Activated CD4-positive, alpha-beta T cell treated with anti-CD3 and anti-CD28 coated beads, Interleukin-2, amount 10 ng/mL, durations not matched to agents 24 days and 14 days (primary cell): ENCODE results near the gene GPRC5B. TPM values are rescaled to one million over a fixed set of nuclear protein-coding genes. Genes with fewer than 3 reads are reported as not detected.

Experiments
- DNase-seq: peaks from one replicate; pipeline ENCODE4 v3.0.0; 2022
- H3K27ac Mint-ChIP-seq: one replicate; pipeline ENCODE4 v1.8.0; 2022; ENCODE audit warnings: mild to moderate bottlenecking, mixed read lengths
- H3K27me3 Mint-ChIP-seq: one replicate; pipeline ENCODE4 v1.8.0; 2022; ENCODE audit warnings: mixed read lengths
- H3K36me3 Mint-ChIP-seq: one replicate; pipeline ENCODE4 v1.8.0; 2022; ENCODE audit warnings: low read depth, mild to moderate bottlenecking, mixed read lengths
- H3K4me1 Mint-ChIP-seq: one replicate; pipeline ENCODE4 v1.8.0; 2021; ENCODE audit warnings: mixed read lengths
- H3K4me3 Mint-ChIP-seq: one replicate; pipeline ENCODE4 v1.8.0; 2022; ENCODE audit warnings: mild to moderate bottlenecking, moderate library complexity, mixed read lengths
- H3K9me3 Mint-ChIP-seq: one replicate; pipeline ENCODE4 v1.8.0; 2021; ENCODE audit warnings: mixed read lengths
- intact Hi-C: fragments of 100-400 bp; cut with micrococcal nuclease; formaldehyde crosslinking; loops from one replicate; pipeline ENCODE4 v1.15.1; 2023
- total RNA-seq: library from RNA; stranded (reverse); gene quantifications from 2 replicates; pipeline ENCODE4 v1.2.3, GENCODE V29; 2022

Gene GPRC5B
- total RNA-seq, 1 donor from 2014 or later, result 0.28 TPM

GRCh38 chr16:19911204-19911603 lies 26.6 kb upstream of the GPRC5B start:
- H3K4me3 Mint-ChIP-seq, result no peak overlapping the region
- no peak for DNase-seq
- intact Hi-C loops, result no loop called here
- no peaks in the 10 kb centered on the region for H3K36me3 Mint-ChIP-seq
- H3K4me1 Mint-ChIP-seq, result peaks cover 8% of the 10 kb centered on the region
- no peak overlapping the region for H3K27ac Mint-ChIP-seq
- H3K27me3 Mint-ChIP-seq, result peaks cover 6% of the 10 kb centered on the region
- H3K9me3 Mint-ChIP-seq, result no peaks in the 10 kb centered on the region

- no peak overlapping the region for H3K4me3 Mint-ChIP-seq
- H3K4me1 Mint-ChIP-seq, result peaks cover 8% of the 10 kb centered on the region
- H3K27me3 Mint-ChIP-seq, result peaks cover 7% of the 10 kb centered on the region
- no peak overlapping the region for H3K27ac Mint-ChIP-seq
- no peak for DNase-seq
- no peaks in the 10 kb centered on the region for H3K9me3 Mint-ChIP-seq
- H3K36me3 Mint-ChIP-seq, result no peaks in the 10 kb centered on the region
- intact Hi-C loops, result loop anchor here (5.0 kb wide), 1 partner anchor 797 kb away; no protein-coding TSS in a partner anchor
Measured at GRCh38 chr16:19909750-19910322, 25.2 kb upstream of the GPRC5B start.

- DNase-seq, result no peak
- intact Hi-C loops, result loop anchor here (5.0 kb wide), 1 partner anchor 798 kb away; no protein-coding TSS in a partner anchor
- H3K4me3 Mint-ChIP-seq, result no peak overlapping the region
- peaks cover 8% of the 10 kb centered on the region for H3K4me1 Mint-ChIP-seq
- H3K9me3 Mint-ChIP-seq, result no peaks in the 10 kb centered on the region
- peaks cover 8% of the 10 kb centered on the region for H3K27me3 Mint-ChIP-seq
- H3K36me3 Mint-ChIP-seq, result no peaks in the 10 kb centered on the region
- H3K27ac Mint-ChIP-seq, result no peak overlapping the region
Measured at GRCh38 chr16:19908921-19909320, 24.3 kb upstream of the GPRC5B start.

GRCh38 chr16:19907161-19907992 lies 22.7 kb upstream of the GPRC5B start:
- intact Hi-C loops, result loop anchor here (1.0 to 5.0 kb wide), 3 partner anchors 393 to 800 kb away; no protein-coding TSS in a partner anchor
- peaks cover 8% of the 10 kb centered on the region for H3K27me3 Mint-ChIP-seq
- peak; percentile 92 for DNase-seq
- H3K27ac Mint-ChIP-seq, result no peak overlapping the region
- H3K4me3 Mint-ChIP-seq, result peak overlapping the region; percentile 24
- H3K36me3 Mint-ChIP-seq, result no peaks in the 10 kb centered on the region
- H3K4me1 Mint-ChIP-seq, result peaks cover 8% of the 10 kb centered on the region
- H3K9me3 Mint-ChIP-seq, result no peaks in the 10 kb centered on the region

- peaks cover 5% of the 10 kb centered on the region for H3K27me3 Mint-ChIP-seq
- H3K36me3 Mint-ChIP-seq, result no peaks in the 10 kb centered on the region
- no peak overlapping the region for H3K27ac Mint-ChIP-seq
- no peaks in the 10 kb centered on the region for H3K4me1 Mint-ChIP-seq
- H3K9me3 Mint-ChIP-seq, result no peaks in the 10 kb centered on the region
- no peak overlapping the region for H3K4me3 Mint-ChIP-seq
- intact Hi-C loops, result no loop called here
- DNase-seq, result no peak
Measured at GRCh38 chr16:19901164-19901563, 16.5 kb upstream of the GPRC5B start.

- intact Hi-C loops, result loop anchor here (2.0 kb wide), 1 partner anchor 483 kb away; no protein-coding TSS in a partner anchor
- no peak for DNase-seq
- no peak overlapping the region for H3K4me3 Mint-ChIP-seq
- H3K27me3 Mint-ChIP-seq, result peaks cover 3% of the 10 kb centered on the region
- H3K36me3 Mint-ChIP-seq, result no peaks in the 10 kb centered on the region
- H3K27ac Mint-ChIP-seq, result no peak overlapping the region
- no peaks in the 10 kb centered on the region for H3K9me3 Mint-ChIP-seq
- H3K4me1 Mint-ChIP-seq, result no peaks in the 10 kb centered on the region
Measured at GRCh38 chr16:19899605-19899955, 14.9 kb upstream of the GPRC5B start.

GRCh38 chr16:19898924-19899604 lies 14.4 kb upstream of the GPRC5B start:
- no peaks in the 10 kb centered on the region for H3K9me3 Mint-ChIP-seq
- no peak overlapping the region for H3K27ac Mint-ChIP-seq
- peak; percentile 83 for DNase-seq
- no peaks in the 10 kb centered on the region for H3K4me1 Mint-ChIP-seq
- peaks cover 4% of the 10 kb centered on the region for H3K27me3 Mint-ChIP-seq
- no peak overlapping the region for H3K4me3 Mint-ChIP-seq
- H3K36me3 Mint-ChIP-seq, result no peaks in the 10 kb centered on the region
- intact Hi-C loops, result loop anchor here (2.0 kb wide), 1 partner anchor 484 kb away; no protein-coding TSS in a partner anchor

- Mint-ChIP-seq H3K9me3 (no peaks in the 10 kb centered on the region), H3K27me3 (peaks cover 5% of the 10 kb centered on the region), H3K36me3 (no peaks in the 10 kb centered on the region), H3K4me3 (no peak overlapping the region), H3K27ac (no peak overlapping the region), H3K4me1 (no peaks in the 10 kb centered on the region)
- no peak for DNase-seq
- intact Hi-C loops, result loop anchor here (2.0 kb wide), 1 partner anchor 485 kb away; no protein-coding TSS in a partner anchor
Measured at GRCh38 chr16:19898166-19898565, 13.5 kb upstream of the GPRC5B start.

- peaks cover 5% of the 10 kb centered on the region for H3K27me3 Mint-ChIP-seq
- no peak for DNase-seq
- no peaks in the 10 kb centered on the region for H3K36me3 Mint-ChIP-seq
- no peak overlapping the region for H3K27ac Mint-ChIP-seq
- H3K4me1 Mint-ChIP-seq, result no peaks in the 10 kb centered on the region
- H3K9me3 Mint-ChIP-seq, result no peaks in the 10 kb centered on the region
- intact Hi-C loops, result no loop called here
- no peak overlapping the region for H3K4me3 Mint-ChIP-seq
Measured at GRCh38 chr16:19896951-19897350, 12.3 kb upstream of the GPRC5B start.

- Mint-ChIP-seq H3K4me1 (no peaks in the 10 kb centered on the region), H3K27me3 (peaks cover 5% of the 10 kb centered on the region), H3K4me3 (no peak overlapping the region), H3K9me3 (no peaks in the 10 kb centered on the region), H3K36me3 (no peaks in the 10 kb centered on the region), H3K27ac (no peak overlapping the region)
- intact Hi-C loops, result no loop called here
- DNase-seq, result no peak
Measured at GRCh38 chr16:19894586-19894985, 9.9 kb upstream of the GPRC5B start.

GRCh38 chr16:19892902-19893301 lies 8.3 kb upstream of the GPRC5B start:
- intact Hi-C loops, result no loop called here
- peaks cover 4% of the 10 kb centered on the region for H3K4me1 Mint-ChIP-seq
- H3K4me3 Mint-ChIP-seq, result no peak overlapping the region
- peaks cover 2% of the 10 kb centered on the region for H3K27me3 Mint-ChIP-seq
- no peak overlapping the region for H3K27ac Mint-ChIP-seq
- no peaks in the 10 kb centered on the region for H3K36me3 Mint-ChIP-seq
- H3K9me3 Mint-ChIP-seq, result no peaks in the 10 kb centered on the region
- DNase-seq, result no peak

- H3K4me3 Mint-ChIP-seq, result no peak overlapping the region
- intact Hi-C loops, result no loop called here
- peaks cover 11% of the 10 kb centered on the region for H3K4me1 Mint-ChIP-seq
- peaks cover 6% of the 10 kb centered on the region for H3K27me3 Mint-ChIP-seq
- no peaks in the 10 kb centered on the region for H3K36me3 Mint-ChIP-seq
- H3K27ac Mint-ChIP-seq, result no peak overlapping the region
- H3K9me3 Mint-ChIP-seq, result no peaks in the 10 kb centered on the region
- no peak for DNase-seq
Measured at GRCh38 chr16:19890901-19891300, 6.3 kb upstream of the GPRC5B start.

- Mint-ChIP-seq H3K4me1 (peaks cover 24% of the 10 kb centered on the region), H3K9me3 (no peaks in the 10 kb centered on the region), H3K36me3 (no peaks in the 10 kb centered on the region), H3K4me3 (no peak overlapping the region), H3K27ac (no peak overlapping the region), H3K27me3 (peaks cover 20% of the 10 kb centered on the region)
- intact Hi-C loops, result loop anchor here (5.0 kb wide), 2 partner anchors 307 to 502 kb away; no protein-coding TSS in a partner anchor
- DNase-seq, result no peak
Measured at GRCh38 chr16:19888834-19889233, 4.2 kb upstream of the GPRC5B start.
